CD4-positive, alpha-beta T cell treated with Interleukin-2 at 100 ng/mL for 4 hours (primary cell): ENCODE measurements around the gene FMN1.
A peak's percentile ranks its signal among the peaks of the same experiment; 100 is the strongest.

ENCODE experiments used
- DNase-seq: peaks from one replicate; pipeline ENCODE4 v3.0.0-alpha.2; 2020; ENCODE audit warnings: low spot score

FMN1 gene, protein sequence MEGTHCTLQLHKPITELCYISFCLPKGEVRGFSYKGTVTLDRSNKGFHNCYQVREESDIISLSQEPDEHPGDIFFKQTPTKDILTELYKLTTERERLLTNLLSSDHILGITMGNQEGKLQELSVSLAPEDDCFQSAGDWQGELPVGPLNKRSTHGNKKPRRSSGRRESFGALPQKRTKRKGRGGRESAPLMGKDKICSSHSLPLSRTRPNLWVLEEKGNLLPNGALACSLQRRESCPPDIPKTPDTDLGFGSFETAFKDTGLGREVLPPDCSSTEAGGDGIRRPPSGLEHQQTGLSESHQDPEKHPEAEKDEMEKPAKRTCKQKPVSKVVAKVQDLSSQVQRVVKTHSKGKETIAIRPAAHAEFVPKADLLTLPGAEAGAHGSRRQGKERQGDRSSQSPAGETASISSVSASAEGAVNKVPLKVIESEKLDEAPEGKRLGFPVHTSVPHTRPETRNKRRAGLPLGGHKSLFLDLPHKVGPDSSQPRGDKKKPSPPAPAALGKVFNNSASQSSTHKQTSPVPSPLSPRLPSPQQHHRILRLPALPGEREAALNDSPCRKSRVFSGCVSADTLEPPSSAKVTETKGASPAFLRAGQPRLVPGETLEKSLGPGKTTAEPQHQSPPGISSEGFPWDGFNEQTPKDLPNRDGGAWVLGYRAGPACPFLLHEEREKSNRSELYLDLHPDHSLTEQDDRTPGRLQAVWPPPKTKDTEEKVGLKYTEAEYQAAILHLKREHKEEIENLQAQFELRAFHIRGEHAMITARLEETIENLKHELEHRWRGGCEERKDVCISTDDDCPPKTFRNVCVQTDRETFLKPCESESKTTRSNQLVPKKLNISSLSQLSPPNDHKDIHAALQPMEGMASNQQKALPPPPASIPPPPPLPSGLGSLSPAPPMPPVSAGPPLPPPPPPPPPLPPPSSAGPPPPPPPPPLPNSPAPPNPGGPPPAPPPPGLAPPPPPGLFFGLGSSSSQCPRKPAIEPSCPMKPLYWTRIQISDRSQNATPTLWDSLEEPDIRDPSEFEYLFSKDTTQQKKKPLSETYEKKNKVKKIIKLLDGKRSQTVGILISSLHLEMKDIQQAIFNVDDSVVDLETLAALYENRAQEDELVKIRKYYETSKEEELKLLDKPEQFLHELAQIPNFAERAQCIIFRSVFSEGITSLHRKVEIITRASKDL (N-terminal part only)

GRCh38 chr15:33194704-33195670 lies at the start of gene FMN1:
FMN1 (minus strand) TSS chr15:33194714; CDS start chr15:33154914, 39,800 bp downstream.
- DNase-seq: peak; percentile 85

DNA sequence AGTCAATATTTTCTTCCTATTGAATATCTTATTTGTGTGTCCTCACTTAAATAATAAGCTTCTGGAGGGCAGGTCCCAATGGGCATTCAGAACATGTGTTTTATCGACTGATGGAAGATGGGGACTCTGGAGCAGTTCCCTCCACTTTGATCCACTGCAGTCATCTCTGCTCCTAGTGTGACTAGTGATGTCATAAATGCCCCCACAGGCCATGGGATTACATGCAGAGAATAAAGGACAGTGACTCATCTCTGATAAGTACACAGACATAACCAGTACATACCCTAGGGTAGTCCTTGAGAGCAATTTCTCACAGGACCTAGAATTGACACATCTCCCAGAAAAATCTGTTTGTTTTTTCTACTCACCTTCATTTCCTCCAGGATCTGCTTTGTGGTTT lies 49.4 kb upstream of the FMN1 start:
- no peak for DNase-seq

- no peak for DNase-seq
Measured at GRCh38 chr15:33243393-33243792, 48.9 kb upstream of the FMN1 start.

DNA sequence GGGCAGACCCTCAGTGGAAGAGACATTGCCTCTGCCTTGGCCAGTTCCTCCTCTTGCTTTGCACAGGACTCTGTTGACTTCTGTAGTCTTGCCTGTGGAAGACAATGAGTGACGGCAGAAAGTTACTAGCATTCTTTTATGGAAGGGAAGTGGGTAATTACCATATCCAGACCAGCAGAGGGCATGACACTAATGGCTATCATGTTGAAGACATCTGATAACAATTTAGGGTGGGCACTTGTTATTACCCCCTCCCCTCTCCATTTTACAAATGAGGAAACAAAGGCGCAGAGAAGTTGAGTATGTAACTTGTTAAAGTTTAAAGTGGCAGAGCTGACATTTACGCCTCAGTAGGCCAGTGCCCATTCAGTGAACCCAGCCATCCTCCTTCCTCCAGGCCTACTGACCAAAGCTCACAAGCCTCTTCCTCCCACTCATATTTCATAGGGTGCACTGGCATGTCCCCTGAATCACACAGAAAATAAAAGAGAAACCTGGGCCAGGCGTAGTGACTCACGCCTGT lies 48.2 kb upstream of the FMN1 start:
- no peak for DNase-seq

DNA sequence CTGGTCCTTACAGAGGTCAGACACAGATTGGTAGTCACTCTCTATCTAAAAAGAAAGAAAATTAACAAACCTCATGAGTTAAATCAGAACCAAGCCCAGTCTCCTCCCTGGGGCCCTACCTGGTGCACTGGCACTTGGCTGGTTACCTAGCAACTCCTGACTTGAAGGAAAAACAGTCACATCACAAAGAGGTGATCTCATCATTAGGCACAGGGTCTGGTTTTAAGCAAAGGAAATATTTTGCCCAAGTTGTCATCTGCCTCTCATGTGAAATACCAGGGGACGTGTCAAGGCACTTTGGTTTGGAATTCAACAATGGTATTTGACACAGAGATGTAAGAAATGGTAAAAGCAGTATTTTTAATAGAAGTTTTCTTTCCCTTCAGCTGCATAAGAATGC lies 47.7 kb upstream of the FMN1 start:
- no peak for DNase-seq

DNA sequence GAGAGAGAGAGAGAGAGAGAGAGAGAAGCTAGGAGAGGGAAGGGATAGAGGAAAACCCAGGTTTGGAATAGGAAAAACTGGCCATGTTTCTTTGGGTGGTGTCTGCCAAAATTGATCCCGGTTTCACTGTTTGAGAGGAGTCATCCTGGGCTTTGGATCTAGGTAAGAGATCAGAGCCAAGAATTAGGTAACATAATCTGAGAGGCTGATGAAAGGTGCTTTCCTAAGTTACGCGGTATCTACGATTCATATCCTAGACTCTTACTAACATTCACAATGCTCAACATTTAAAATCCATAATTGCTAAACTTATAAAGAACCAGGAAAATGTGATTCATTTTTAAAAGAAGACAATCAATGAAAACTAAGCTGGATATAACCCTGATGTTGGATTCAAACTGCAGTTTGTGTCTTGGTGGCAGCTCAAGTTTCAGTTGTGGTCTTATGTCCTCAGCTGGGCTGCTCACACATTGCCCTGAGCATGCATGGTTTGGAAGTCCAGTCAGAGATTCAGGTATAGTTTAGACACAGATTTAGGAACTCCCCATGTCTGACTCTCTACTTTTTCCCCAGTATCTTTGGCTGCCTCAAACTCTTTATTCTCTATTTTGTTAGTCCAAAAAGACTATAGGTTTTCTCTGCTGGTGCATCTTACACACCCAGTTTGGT lies 42.5 kb upstream of the FMN1 start:
- no peak for DNase-seq

GRCh38 chr15:33234020-33234461 lies 39.5 kb upstream of the FMN1 start:
- no peak for DNase-seq

- peak; percentile 68 for DNase-seq
Measured at GRCh38 chr15:33226559-33227181, 32.2 kb upstream of the FMN1 start.

GRCh38 chr15:33218071-33218491 lies 23.6 kb upstream of the FMN1 start:
- DNase-seq: no peak

- DNase-seq: peak; percentile 21
Measured at GRCh38 chr15:33215941-33216872, 21.7 kb upstream of the FMN1 start.

- no peak for DNase-seq
Measured at GRCh38 chr15:33211176-33211808, 16.8 kb upstream of the FMN1 start.

- DNase-seq: no peak
Measured at GRCh38 chr15:33209575-33210481, 15.3 kb upstream of the FMN1 start.

GRCh38 chr15:33207646-33208045 lies 13.1 kb upstream of the FMN1 start:
- DNase-seq: no peak

DNA sequence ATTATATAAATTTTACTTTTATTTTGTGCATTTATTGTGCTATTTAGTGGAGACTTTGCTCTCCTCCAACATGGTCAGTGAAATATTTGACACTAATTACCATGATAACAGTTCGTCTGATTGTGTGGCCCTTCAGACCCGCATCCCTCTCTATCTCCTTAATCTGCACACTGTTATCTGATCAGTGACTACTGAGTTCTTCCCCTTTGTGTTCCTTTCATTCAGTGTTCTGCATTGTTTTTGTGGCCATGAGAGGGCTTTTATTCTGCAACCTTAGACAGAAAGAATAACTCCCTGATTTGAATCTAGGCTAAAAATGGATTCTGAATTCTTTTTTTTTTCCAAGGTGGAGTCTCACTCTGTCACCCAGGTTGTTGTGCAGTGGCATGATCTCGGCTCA lies 11.9 kb upstream of the FMN1 start:
- no peak for DNase-seq

DNA sequence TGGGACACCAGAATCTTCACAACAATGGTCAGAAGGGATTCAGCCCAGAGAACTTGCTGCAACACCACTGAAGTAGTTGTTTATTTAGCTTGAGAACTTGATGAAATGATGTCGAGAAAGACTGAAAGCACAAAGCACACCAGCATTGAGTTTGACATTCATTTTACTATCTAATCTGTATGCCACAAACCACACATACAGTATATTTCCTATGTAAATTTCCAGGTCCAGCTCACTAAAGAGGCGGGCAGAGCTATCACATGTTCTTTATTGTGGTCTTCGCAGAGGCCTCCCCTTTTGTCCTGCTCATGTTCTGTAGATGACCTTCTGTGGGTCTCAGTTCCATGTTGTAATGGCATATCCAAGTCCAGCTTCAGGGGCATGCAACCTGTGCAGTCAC lies 10.4 kb upstream of the FMN1 start:
- no peak for DNase-seq

- no peak for DNase-seq
Measured at GRCh38 chr15:33204087-33204486, 9.6 kb upstream of the FMN1 start.
